IMR-90 (cell line): ENCODE results near the gene MAN1C1. TPM values are rescaled to one million over a fixed set of nuclear protein-coding genes. Genes with fewer than 3 reads are reported as not detected.
A peak's percentile ranks its signal among the peaks of the same experiment; 100 is the strongest.

Source experiments
- ATAC-seq: fragments of 200-7000 bp; cut with Tn5 transposase; 2 replicates; pipeline ENCODE4 v1.9.1; 2020; ENCODE audit warnings: low read depth, mild to moderate bottlenecking, moderate library complexity
- BruUV-seq: library from RNA; stranded (reverse); fragments of 400-500 nt; replicated peaks from 2 replicates; lab custom pipeline; 2021; lab: Mats Ljungman, UMichigan
- CTCF ChIA-PET: fragments of 300-600 bp; formaldehyde crosslinking; extraction: SDS; loops from one replicate; lab custom pipeline; 2021; ENCODE audit warnings: antibody characterized with exemption; lab: Yijun Ruan, JAX
- POLR2A ChIA-PET: fragments of 300-600 bp; sonication (Branson Sonifier 250); formaldehyde crosslinking; loops from one replicate; lab custom pipeline; 2022; ENCODE audit warnings: antibody characterized with exemption; ENCODE audit not compliant: unreplicated experiment; lab: Charles Lee
- DNase-seq: peaks from one replicate; pipeline ENCODE4 v3.0.0; 2013
- H2AFZ ChIP-seq: replicated peaks from 2 replicates; pipeline ENCODE3; 2013; ENCODE audit warnings: low read length, mild to moderate bottlenecking; ENCODE audit not compliant: poor library complexity
- H2AK5ac ChIP-seq: 2 replicates; pipeline ENCODE4 v1.6.1; 2013; ENCODE audit warnings: low read depth, low read length, inconsistent platforms
- H2AK9ac ChIP-seq: replicated peaks from 2 replicates; pipeline ENCODE3; 2013; ENCODE audit warnings: mild to moderate bottlenecking, low read depth, low read length, moderate library complexity; ENCODE audit not compliant: poor library complexity
- H2BK120ac ChIP-seq: 2 replicates; pipeline ENCODE4 v1.6.1; 2013; ENCODE audit warnings: low read depth, low read length, inconsistent platforms
- H2BK15ac ChIP-seq: 3 replicates; pipeline ENCODE4 v1.6.1; 2013; ENCODE audit warnings: low read depth, low read length, inconsistent platforms
- H2BK20ac ChIP-seq: 2 replicates; pipeline ENCODE4 v1.6.1; 2013; ENCODE audit warnings: low read depth, mild to moderate bottlenecking, inconsistent platforms, low read length, moderate library complexity
- H2BK5ac ChIP-seq: 2 replicates; pipeline ENCODE4 v1.6.1; 2013; ENCODE audit warnings: mild to moderate bottlenecking, low read depth, low read length, inconsistent platforms; ENCODE audit not compliant: poor library complexity, severe bottlenecking
- H3K14ac ChIP-seq: replicated peaks from 2 replicates; pipeline ENCODE4 v1.6.1; 2013; ENCODE audit warnings: low read depth, low read length, inconsistent platforms
- H3K18ac ChIP-seq: 2 replicates; pipeline ENCODE4 v1.6.1; 2013; ENCODE audit warnings: low read depth, low read length, control low read depth
- H3K23ac ChIP-seq: 2 replicates; pipeline ENCODE4 v1.6.1; 2013; ENCODE audit warnings: low read depth, low read length, inconsistent platforms
- H3K27ac ChIP-seq: 2 replicates; pipeline ENCODE4 v1.5.1; 2013; ENCODE audit warnings: mild to moderate bottlenecking, control low read depth, low read length; ENCODE audit not compliant: insufficient read depth
- H3K27me3 ChIP-seq: 2 replicates; pipeline ENCODE4 v1.6.1; 2013; ENCODE audit warnings: low read length; ENCODE audit not compliant: control insufficient read depth, insufficient read depth
- H3K36me3 ChIP-seq: 2 replicates; pipeline ENCODE4 v1.6.1; 2013; ENCODE audit warnings: low read length, mixed read lengths; ENCODE audit not compliant: control insufficient read depth, insufficient read depth
- H3K4ac ChIP-seq: 2 replicates; pipeline ENCODE4 v1.6.1; 2013; ENCODE audit warnings: low read depth, low read length, inconsistent platforms
- H3K4me1 ChIP-seq: 2 replicates; pipeline ENCODE4 v1.6.1; 2013; ENCODE audit warnings: low read length, mixed read lengths; ENCODE audit not compliant: control insufficient read depth, insufficient read depth
- H3K4me2 ChIP-seq: 2 replicates; pipeline ENCODE4 v1.6.1; 2013; ENCODE audit warnings: low read depth, mild to moderate bottlenecking, control low read depth, low read length, moderate library complexity
- H3K4me3 ChIP-seq: 2 replicates; pipeline ENCODE4 v1.5.1; 2013; ENCODE audit warnings: low read depth, mild to moderate bottlenecking, control low read depth, low read length, moderate library complexity; ENCODE audit not compliant: insufficient read depth
- H3K56ac ChIP-seq: 2 replicates; pipeline ENCODE4 v1.6.1; 2013; ENCODE audit warnings: low read length, inconsistent platforms; ENCODE audit not compliant: insufficient read depth; ENCODE audit errors: extremely low read depth
- H3K79me1 ChIP-seq, 2 experiments: 2 replicates each; pipeline ENCODE4 v1.6.1; 2013; ENCODE audit warnings: low read length in 2 of 2, inconsistent platforms in 1 of 2, low read depth in 1 of 2
- H3K9ac ChIP-seq: 2 replicates; pipeline ENCODE4 v1.6.1; 2013; ENCODE audit warnings: low read depth, low read length, control low read depth
- H3K9me1 ChIP-seq: 2 replicates; pipeline ENCODE4 v1.6.1; 2013; ENCODE audit warnings: low read length, inconsistent platforms; ENCODE audit not compliant: insufficient read depth
- H3K9me3 ChIP-seq: 2 replicates; pipeline ENCODE4 v1.6.1; 2013; ENCODE audit warnings: low read length; ENCODE audit not compliant: control insufficient read depth, insufficient read depth
- H4K20me1 ChIP-seq: 2 replicates; pipeline ENCODE4 v1.6.1; 2013; ENCODE audit warnings: low read length, inconsistent platforms; ENCODE audit not compliant: insufficient read depth
- H4K5ac ChIP-seq: 2 replicates; pipeline ENCODE4 v1.6.1; 2013; ENCODE audit warnings: mild to moderate bottlenecking, low read depth, low read length, control low read depth
- H4K8ac ChIP-seq, 2 experiments: 2 replicates each; pipeline ENCODE4 v1.6.1; 2013; ENCODE audit warnings: low read depth in 2 of 2, low read length in 2 of 2, control low read depth in 1 of 2, inconsistent platforms in 1 of 2
- H4K91ac ChIP-seq: 2 replicates; pipeline ENCODE4 v1.6.1; 2013; ENCODE audit warnings: low read depth, low read length, inconsistent platforms; ENCODE audit not compliant: insufficient read depth
- BHLHE40 ChIP-seq: fragments of 150-350 bp; IDR thresholded peaks from 2 replicates; pipeline ENCODE4 v1.6.1; 2016; ENCODE audit warnings: mild to moderate bottlenecking, low read depth, low read length
- CEBPB ChIP-seq: IDR thresholded peaks from 2 replicates; pipeline ENCODE4 v1.6.1; 2012; ENCODE audit warnings: low read depth, low read length, improper control_type of control experiment
- CHD1 ChIP-seq: IDR thresholded peaks from 2 replicates; pipeline ENCODE4 v1.6.1; 2012; ENCODE audit warnings: low read depth, low read length, improper control_type of control experiment
- CTCF ChIP-seq: conservative IDR thresholded peaks from 2 replicates; pipeline ENCODE4 v1.5.1; 2012; ENCODE audit warnings: mild to moderate bottlenecking, low read depth, low read length, improper control_type of control experiment
- ELK1 ChIP-seq: fragments of 150-350 bp; IDR thresholded peaks from 2 replicates; pipeline ENCODE4 v1.6.1; 2016; ENCODE audit warnings: low read depth, mild to moderate bottlenecking, low read length, moderate library complexity, borderline replicate concordance
- FOS ChIP-seq: fragments of 150-350 bp; IDR thresholded peaks from 2 replicates; pipeline ENCODE4 v1.6.1; 2016; ENCODE audit warnings: low read depth, low read length
- MAFK ChIP-seq: IDR thresholded peaks from 2 replicates; pipeline ENCODE4 v1.6.1; 2012; ENCODE audit warnings: low read depth, low read length, improper control_type of control experiment
- MAZ ChIP-seq: IDR thresholded peaks from 2 replicates; pipeline ENCODE4 v1.6.1; 2012; ENCODE audit warnings: low read depth, mild to moderate bottlenecking, low read length, improper control_type of control experiment, moderate library complexity, borderline replicate concordance
- MXI1 ChIP-seq: IDR thresholded peaks from 2 replicates; pipeline ENCODE4 v1.6.1; 2012; ENCODE audit warnings: low read depth, mild to moderate bottlenecking, low read length, moderate library complexity, borderline replicate concordance
- NFE2L2 ChIP-seq: fragments of 150-350 bp; IDR thresholded peaks from 2 replicates; pipeline ENCODE4 v1.6.1; 2016; ENCODE audit warnings: low read depth, mild to moderate bottlenecking, low read length
- POLR2A ChIP-seq: IDR thresholded peaks from 2 replicates; pipeline ENCODE4 v1.6.1; 2012; ENCODE audit warnings: mild to moderate bottlenecking, low read depth, low read length
- RAD21 ChIP-seq: IDR thresholded peaks from 2 replicates; pipeline ENCODE4 v1.6.1; 2012; ENCODE audit warnings: low read length, improper control_type of control experiment
- RCOR1 ChIP-seq: IDR thresholded peaks from 2 replicates; pipeline ENCODE4 v1.6.1; 2012; ENCODE audit warnings: mild to moderate bottlenecking, low read length, improper control_type of control experiment; ENCODE audit not compliant: insufficient replicate concordance
- RFX5 ChIP-seq: IDR thresholded peaks from 2 replicates; pipeline ENCODE4 v1.8.0; 2012; ENCODE audit warnings: low read depth, mild to moderate bottlenecking, low read length, moderate library complexity
- SMC3 ChIP-seq: fragments of 150-350 bp; IDR thresholded peaks from 2 replicates; pipeline ENCODE4 v1.6.1; 2016; ENCODE audit warnings: low read depth, mild to moderate bottlenecking, antibody characterized with exemption, low read length, moderate library complexity
- WGBS, 2 experiments: methylation state at CpG; one replicate each; pipeline versions ENCODE4 v1.1.5 to v1.1.7; 2013; ENCODE audit warnings: missing lambda C conversion rate in 2 of 2; ENCODE audit not compliant: insufficient read length in 1 of 2; ENCODE audit errors: extremely low coverage in 2 of 2; 5-methylcytosine and 5-hydroxymethylcytosine counted together
- dilution Hi-C: fragments of 300-500 bp; cut with HindIII; formaldehyde crosslinking; loops from one replicate; pipeline ENCODE4 v1.14.3; 2018; ENCODE audit warnings: low sequenced_read_pairs; ENCODE audit not compliant: unreplicated experiment
- in situ Hi-C: fragments of 300-500 bp; cut with MboI; formaldehyde crosslinking; loops from 3 replicates; pipeline ENCODE4 v1.14.3; 2019; ENCODE audit warnings: low sequenced_read_pairs, inconsistent platforms, mixed read lengths
- intact Hi-C: fragments of 100-400 bp; cut with micrococcal nuclease; formaldehyde crosslinking; loops from 2 replicates; pipeline ENCODE4 v1.10.0; 2022
- polyA plus RNA-seq, 3 experiments: library from polyadenylated mRNA; depleted of rRNA; stranded (reverse); fragments of >200 nt; gene quantifications; 2 replicates each; pipeline ENCODE4 v1.2.3, GENCODE V29; 2012; ENCODE audit warnings: low replicate concordance in 1 of 3
- total RNA-seq: library from RNA; depleted of rRNA; stranded (reverse); fragments of >200 nt; gene quantifications from 2 replicates; pipeline ENCODE4 v1.2.3, GENCODE V29; 2012
- TF ChIP-seq, protein P1 (sequence below): fragments of 150-350 bp; IDR thresholded peaks from 2 replicates; pipeline ENCODE4 v1.6.1; 2017; ENCODE audit warnings: mild to moderate bottlenecking, antibody characterized with exemption, low read length, low read depth

The MAN1C1 gene
- total and polyA plus RNA-seq, 2 of the 4 experiments (the other 2 are of a cell fraction) = 3.2 to 11.3 TPM

DNA sequence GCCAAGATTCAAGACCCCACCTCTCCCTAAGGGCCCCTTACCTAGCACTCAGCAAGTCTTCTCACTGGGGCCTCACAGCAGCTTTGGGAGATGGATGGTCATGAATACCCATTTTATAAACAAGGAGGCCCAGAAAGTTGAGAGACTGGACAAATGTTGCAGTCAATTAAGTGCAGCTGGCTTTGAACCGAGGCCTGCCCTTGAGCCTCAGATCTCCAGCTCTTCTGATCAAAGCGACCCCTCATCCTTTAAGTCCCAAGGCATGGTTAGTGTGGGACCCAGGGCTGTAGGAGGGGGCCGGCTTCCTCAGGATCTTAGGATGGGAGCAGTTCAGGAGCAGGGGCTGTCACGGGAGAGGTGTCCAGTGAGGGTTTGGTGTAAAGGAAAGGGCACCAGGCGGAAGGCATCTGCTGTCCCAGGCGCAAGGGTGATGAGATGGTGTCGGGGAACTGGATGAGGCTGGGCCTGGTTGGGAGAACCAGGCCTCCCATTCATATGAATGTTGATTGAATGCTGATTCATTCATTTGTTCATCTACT lies 198.0 kb downstream of the MAN1C1 start:
- DNase-seq = no peak
- ChIA-PET POLR2A (interaction anchor here (0.6 to 0.7 kb wide), 2 partner anchors 23 to 45 kb away, joined by 3 to 16 read pairs; no protein-coding TSS in a partner anchor), CTCF (interaction anchor here (0.7 kb wide), 1 partner anchor 329 kb away, joined by 3 read pairs; no protein-coding TSS in a partner anchor)
- Histone ChIP-seq H3K4me2 (no peak overlapping the region), H3K9ac (no peak overlapping the region), H3K56ac (no peak overlapping the region), H2AK5ac (no peak overlapping the region), H3K27ac (no peak overlapping the region), H2AK9ac (peak overlapping the region; percentile 38), H3K9me3 (no peaks in the 10 kb centered on the region), H2BK5ac (no peak overlapping the region), H3K79me1 (peaks cover 5 to 30% of the 10 kb centered on the region in 2 experiments; a peak in 2 of 4 replicates), H3K14ac (no peak overlapping the region), H3K4me1 (peaks cover 7% of the 10 kb centered on the region), H3K9me1 (peaks cover 9% of the 10 kb centered on the region), H3K4ac (no peak overlapping the region), H2BK120ac (no peak overlapping the region), H2AFZ (no peak overlapping the region), H4K5ac (no peak overlapping the region), H3K18ac (no peak overlapping the region), H4K91ac (no peak overlapping the region), H3K23ac (no peak overlapping the region), H3K4me3 (no peak overlapping the region), H3K36me3 (peaks cover 43% of the 10 kb centered on the region), H4K20me1 (peaks cover 11% of the 10 kb centered on the region), H2BK15ac (no peak overlapping the region), H3K27me3 (no peaks in the 10 kb centered on the region), H2BK20ac (no peak overlapping the region), H4K8ac (no peak overlapping the region)
- TF ChIP-seq POLR2A (no peak), MXI1 (no peak), SMC3 (no peak), CTCF (no peak), NFE2L2 (no peak), MAZ (no peak), CHD1 (no peak), RFX5 (no peak), BHLHE40 (no peak), ELK1 (no peak), RAD21 (no peak), CEBPB (no peak), RCOR1 (no peak), MAFK (no peak), FOS (no peak)
- TF ChIP-seq, protein P1, sequence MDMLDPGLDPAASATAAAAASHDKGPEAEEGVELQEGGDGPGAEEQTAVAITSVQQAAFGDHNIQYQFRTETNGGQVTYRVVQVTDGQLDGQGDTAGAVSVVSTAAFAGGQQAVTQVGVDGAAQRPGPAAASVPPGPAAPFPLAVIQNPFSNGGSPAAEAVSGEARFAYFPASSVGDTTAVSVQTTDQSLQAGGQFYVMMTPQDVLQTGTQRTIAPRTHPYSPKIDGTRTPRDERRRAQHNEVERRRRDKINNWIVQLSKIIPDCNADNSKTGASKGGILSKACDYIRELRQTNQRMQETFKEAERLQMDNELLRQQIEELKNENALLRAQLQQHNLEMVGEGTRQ = no peak
- in situ Hi-C loops = loop anchor here (25.0 kb wide), 2 partner anchors 402 to 577 kb away; partner anchors contain the start of genes RHCE, RSRP1 and SYF2
- intact Hi-C loops = loop anchor here (10.0 kb wide), 1 partner anchor 570 kb away; the partner anchor contains the start of gene RSRP1
- ATAC-seq = no peak
- dilution Hi-C loops = no loop called here
- no TSS peak for BruUV-seq
- WGBS, 2 experiments = 100% methylated on average over 1 of the region's 7 CpGs; no CpG with 5 or more reads in 1 of the 2 experiments
